Measurements from ENCODE around the gene MAD1L1.

Gene MAD1L1

DNA sequence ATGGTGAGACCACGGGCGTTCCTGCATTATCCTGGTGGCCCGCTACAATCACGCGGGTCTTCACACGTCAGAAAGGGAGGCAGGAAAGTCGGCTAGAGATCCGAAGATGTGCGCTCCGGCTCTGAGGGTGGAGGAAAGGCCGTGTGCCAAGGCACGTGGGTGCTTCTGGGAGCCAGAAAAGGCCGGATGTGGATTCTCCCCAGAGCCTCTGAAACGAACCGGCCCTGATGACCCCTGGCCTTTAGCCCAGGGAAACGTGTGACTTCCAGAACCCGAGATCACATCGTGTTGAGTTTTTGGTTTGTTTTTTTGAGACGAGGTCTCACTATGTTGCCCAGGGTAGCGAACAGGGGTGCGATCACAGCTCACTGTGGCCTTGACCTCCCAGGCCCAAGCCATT lies 318.4 kb downstream of the MAD1L1 start:
- DNase-seq (ENCODE audit: low spot score), result no peak

DNA sequence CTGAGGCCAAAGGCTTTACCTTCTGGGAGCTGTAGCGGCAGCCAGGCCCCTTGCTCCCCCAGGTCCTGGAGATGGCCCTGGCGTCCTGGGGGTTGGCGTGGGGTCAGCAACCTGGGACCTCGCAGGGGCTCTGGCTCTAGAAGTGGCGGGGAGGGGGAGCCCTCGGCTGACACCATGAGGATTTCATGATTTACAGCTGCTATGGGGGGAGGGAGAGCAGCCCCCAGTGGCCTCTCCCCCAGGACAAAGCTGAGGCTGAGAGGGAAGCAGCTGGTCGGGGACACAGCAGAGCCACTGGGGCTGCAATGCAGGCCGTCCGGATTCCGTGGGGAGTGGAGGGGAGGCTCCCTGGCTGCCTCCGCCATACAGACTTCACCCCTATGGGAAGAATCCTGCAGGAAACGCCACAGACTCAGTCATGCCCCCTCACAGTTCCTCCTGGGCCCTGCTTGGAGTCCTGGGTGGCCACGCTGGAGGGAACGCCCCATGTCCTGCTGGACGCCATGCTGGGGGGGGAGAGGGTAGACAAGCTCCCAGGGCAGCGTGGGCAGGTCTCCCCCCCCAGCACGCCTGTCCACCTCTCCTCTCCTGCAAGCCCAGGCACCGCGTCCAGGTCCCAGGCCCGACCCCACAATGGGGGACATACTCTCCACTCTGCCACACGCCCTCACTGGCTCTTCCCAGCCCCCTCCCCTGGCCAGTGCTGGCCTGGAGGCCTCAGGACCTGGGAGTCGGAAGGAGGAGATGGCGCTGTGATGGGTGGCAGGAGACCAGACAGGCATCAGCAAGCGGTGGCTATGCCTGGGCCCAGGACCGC lies 319.1 kb downstream of the MAD1L1 start:
- no peak for DNase-seq (ENCODE audit: low spot score)

DNA sequence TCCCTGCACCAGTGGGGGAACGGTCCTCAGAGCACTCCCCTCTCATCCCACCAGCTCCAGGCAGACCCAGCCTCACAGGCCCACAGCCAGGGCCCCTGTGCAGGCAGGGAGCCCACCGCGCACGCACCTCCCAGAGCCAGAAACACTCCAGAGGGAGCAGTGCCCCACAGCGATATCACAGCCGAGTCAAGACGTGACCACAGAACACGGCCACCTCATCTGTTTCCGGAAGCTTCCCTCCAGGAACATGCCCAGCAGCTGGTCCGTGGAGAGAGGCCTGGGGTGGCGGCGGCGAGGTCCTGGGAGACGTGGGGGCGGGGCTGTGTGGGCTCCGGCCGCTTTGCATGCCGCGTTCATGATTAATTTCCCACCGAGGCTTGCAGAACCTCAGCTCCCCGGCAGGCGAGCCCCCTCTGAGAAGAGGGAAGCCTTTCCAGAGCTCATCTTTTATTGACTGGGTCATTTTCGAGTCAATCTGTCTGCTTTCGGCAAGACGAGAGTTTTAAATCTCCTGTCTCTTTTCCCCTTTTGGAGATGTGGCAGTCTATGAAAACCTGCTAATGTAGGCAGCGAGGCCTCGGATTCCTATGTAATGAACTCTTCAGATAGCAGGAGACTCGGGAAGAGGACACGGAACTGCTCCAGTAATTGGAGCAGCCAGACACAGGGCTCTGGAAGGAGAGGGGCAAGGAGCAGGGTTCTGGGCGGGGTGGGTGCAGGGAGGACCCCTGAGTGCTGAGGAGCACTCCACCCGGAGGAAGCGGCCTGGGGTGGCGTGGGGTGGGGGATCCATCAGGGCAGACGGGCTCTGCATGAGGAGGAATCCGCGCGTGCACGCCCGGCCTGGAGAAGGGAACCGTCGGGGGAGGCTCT lies 319.9 kb downstream of the MAD1L1 start:
- DNase-seq (ENCODE audit: low spot score), result no peak

DNA sequence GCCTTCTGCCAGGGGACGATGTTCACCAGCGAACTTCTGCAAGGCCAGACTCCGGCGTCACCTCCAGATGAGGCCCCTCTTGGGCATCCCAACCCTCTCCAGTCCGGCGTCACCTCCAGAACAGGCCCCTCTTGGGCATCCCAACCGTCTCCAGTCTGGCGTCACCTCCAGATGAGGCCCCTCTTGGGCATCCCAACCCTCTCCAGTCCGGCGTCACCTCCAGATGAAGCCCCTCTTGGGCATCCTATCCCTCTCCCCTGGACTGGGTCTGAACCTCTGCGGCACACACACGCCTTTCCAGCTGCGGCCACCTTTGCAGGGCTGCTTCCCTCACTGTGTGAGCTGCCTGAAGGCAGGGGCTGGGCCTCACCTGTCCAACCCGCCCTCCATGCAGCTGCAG lies 321.2 kb downstream of the MAD1L1 start:
- DNase-seq (ENCODE audit: low spot score), result no peak

DNA sequence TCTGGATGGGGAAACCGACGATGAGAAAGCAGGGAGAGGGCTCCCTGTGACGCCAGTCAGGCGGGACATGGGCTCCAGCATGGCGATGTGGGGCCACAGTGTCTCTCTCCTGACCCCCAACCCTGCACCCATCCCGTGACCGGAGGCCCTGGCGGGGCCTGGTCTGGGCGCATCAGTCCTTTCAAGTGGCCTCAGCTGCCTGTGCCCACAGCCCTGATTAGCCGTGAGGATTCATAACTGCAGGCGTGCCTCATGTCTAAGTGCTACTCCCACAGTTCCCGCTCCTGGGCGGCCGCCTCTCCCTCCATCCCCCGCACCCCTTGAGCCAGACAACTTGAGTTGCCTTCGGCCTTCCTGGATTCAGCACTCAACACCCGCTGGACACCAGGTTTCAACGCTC lies 321.9 kb downstream of the MAD1L1 start:
- no peak for DNase-seq (ENCODE audit: low spot score)

DNA sequence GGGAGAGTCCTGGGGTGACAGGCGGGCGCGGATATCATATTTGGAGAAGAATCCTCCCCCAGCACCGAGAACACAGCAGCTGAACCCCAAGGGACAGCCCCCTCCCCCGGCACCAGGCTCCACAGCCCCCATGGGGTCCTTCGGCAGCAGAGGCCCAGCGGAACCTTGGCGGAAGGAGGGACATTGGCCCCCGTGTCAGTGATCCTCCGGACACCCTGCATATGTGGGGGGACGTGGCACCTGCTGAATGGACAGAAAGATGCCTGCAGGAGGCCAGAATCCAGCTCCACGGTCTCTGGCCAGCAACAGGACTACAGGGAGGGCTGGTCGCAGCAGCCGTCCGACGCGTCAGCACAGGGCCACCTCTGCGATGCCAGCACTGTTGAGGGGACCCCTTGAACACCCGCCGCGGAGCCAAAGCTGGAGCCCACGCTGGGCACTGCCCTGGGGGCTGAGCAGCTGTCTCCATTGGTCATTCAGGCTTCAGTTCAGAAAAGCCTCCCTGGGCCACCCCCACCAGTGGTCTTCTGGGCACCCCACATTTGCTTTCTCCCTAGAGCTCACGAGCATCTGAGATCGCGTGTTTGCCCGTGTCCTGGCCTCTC lies 322.6 kb downstream of the MAD1L1 start:
- no peak for DNase-seq (ENCODE audit: low spot score)

DNA sequence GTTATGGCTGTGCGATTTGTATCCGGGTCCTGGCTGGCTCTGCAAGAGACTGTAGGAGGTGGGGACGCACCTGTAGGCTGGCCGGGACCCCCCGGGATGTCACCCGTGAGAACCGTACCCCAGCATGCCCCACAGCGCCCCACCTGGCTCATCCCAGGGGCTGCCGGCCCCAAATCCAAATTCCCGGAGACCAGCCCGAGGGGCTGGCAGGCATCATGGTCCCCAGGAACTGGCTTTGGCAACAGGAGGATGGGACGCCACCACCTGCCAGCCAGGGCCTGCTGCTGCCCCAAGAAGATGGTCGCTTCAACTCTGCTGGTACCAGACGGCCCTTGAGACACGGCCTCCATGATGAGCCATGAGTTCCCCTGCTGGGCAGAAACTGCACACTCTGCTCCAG lies 323.3 kb downstream of the MAD1L1 start:
- DNase-seq (ENCODE audit: low spot score), result no peak

DNA sequence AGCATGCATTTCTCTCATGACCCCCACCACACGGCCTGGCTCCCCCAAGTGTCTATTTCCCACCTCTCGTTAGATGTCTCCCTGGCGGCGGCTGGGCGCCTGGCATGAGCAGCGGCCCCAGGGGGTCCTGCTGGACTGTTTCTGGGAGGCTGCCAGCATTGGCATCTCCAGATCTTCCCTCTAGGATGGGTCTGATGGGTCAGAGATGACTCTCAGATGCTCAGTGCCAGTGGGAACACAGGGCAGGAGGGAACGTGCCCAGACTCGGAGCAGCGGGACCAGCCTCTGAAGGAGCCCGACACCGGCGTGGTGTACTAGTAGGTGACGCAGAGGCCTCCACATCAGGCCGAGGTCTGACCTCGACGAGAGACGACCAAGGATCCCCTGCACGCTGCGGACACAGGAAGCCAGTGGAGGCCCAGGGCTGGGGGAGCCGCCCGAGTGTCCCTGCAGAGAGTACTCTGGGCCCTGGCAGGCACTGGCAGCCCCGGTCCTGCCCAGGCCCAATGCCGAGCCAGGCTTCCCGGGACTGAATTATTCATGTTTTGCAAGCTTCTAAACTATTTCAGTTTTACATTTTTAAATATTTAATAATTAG lies 323.8 kb downstream of the MAD1L1 start:
- no peak for DNase-seq (ENCODE audit: low spot score)

DNA sequence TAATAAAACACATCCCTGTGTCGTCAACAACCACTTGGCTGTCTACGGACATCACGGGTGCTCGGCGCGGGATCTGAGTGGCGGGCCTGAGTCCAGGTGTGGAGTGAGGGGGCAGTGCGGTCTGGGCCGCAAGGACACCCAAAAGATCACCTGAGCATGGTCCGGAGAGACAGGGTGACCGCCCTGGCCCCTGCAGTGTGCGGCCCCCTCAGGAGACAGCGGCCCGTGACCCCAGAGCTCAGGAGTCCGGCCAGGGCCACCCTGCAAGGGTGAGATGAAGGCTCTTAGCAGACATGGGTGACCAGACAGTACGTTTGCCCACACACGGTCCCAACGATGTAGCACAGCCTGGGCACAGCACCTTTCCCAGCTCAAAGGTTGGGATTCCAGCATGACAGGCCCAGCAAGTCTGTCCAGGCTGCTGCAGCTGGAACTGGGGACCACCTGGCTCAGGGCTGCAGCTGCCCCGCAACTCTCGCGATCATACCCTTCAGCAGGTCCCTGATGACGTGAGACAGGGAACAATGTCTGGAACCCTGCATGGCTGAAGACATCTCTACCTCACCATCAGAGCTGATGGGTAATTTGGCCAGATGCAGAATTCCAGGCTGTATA lies 324.9 kb downstream of the MAD1L1 start:
- DNase-seq (ENCODE audit: low spot score), result no peak

DNA sequence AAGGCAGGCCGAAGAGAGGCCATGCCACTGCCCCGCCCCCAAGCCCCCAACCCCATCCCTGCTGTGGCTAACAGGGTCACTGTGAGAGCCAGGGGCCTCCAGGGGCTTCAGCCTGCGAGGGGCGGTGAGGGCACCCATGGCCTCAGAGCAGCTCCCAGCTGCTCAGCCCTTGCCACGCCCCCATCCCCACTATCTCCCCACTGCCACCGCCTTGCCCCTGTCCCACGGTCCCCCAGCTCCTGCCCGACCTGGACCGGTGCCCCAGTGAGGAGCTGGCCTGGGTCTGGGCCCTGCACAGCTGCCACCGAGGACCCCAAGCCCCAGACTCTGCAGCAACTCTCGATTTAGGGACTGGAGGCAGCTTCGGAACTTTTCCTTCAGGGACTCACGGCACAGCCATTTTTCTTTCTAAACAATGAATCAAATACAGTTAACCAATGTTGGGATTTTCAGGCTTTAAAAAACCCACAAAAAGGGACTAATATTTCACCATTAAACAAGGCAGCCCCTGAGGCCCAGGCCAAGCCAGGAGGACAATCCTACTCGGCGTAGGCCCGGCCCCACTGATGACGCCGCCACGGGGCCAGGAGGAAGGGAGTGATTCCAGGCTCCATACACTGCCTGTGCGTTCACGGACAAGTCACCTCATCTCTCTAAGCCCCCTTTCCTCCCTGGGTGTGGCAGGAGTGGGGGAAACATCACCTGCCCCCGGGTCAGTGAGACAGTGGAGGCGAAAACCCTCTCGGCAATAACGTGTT lies 325.6 kb downstream of the MAD1L1 start:
- no peak for DNase-seq (ENCODE audit: low spot score)

DNA sequence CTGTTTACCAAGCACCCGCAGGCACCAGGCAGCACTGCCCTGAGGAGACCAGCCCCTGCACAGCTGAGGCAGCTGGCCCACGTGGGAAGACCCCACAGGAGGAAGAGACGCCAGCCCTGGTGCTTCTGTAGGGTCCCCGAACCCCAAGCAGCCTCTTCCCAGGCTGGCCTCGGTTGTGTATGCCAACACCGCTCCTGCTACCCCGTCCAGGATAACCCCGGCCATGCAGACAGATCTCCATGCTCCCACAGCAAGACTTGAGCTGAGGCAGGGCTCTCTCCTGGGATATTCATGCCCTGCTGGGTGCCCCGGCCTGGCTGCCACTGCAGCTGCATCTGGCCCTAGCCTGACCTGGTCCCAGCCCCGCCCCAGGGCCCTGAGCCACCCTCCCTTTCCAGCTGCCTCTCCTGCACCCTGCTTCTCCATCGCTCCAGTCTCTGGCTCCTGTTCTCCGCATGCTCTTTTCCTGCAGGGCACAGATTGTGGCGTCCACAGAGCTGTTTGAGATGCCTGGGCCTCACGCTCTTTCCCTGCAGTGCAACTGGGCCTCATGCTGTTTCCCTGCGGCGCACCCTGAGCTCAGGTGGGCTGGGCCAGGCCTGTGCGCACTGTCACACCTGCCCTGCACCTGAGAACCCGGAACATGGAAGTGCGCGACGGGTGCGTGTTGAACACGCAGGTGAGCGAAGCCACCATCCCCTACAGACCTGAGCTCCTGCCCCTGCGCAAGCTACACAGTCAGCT lies 326.5 kb downstream of the MAD1L1 start:
- DNase-seq (ENCODE audit: low spot score), result no peak

DNA sequence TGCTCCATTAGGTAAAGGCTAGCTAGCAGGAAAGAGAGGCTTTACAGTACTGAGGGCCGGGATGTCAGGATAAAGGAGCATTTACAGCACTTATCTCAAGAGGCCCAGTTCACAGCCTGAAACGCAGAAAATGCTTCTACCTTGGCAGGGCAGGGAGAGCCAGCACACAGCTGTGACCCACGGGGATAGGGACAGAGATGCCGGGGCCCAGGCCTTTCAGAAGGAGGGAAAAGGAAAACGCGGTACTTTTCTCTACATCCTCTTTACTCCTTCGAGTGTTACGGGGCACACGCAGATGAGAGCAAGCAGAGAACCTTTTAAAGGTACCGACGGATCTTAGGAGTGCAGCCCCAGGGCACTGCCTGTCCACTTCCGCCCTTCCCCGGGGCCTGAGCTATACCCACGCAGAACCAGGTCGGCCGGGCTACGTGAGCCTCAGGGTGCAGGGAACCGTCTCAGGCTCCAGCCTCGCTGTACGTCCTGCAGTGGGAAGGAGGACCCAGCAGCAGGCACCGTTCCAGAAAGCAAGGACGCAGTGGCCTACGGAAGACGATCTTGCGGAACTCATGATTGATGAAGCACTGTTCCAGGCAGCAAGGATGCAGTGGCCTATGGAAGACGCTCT lies 330.4 kb downstream of the MAD1L1 start:
- no peak for DNase-seq (ENCODE audit: low spot score)

DNA sequence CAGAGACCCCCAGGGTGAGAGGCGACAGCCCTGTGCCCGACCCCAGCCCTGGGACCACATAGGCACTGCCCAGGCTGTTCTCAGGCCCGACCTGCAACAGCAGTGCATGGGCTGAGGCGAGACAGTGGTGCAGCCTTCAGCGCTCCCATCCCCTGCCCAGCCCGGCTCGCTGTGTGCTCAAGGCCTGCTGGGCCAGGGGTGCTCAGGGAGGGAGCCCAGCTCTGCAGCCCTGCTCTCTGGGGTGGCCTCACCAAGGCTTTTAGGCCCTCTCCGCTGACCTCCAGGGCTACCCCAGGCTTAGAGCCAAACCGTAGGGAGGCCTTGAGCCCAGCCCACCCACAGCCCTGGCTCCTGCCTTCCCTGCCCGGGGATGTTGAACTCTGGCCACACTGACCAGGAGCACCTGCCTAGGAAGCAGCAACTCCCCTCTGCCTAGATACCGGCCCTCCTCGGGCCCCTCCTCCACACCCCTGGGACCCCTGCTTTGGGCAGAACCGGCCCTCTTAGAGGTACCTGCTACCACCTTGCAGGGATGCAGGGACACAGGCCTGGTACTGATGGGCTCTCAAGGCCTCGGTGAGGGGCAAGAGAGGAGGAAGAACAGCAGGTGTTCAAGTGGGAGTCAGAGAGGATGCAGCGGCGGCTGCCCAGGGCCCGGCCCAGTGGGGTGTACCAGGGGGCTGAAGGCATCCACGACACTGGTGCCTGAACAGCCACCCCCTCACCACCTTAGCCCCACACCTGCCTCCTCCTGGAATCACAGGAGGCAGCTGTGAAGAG lies 331.1 kb downstream of the MAD1L1 start:
- DNase-seq (ENCODE audit: low spot score), result no peak

DNA sequence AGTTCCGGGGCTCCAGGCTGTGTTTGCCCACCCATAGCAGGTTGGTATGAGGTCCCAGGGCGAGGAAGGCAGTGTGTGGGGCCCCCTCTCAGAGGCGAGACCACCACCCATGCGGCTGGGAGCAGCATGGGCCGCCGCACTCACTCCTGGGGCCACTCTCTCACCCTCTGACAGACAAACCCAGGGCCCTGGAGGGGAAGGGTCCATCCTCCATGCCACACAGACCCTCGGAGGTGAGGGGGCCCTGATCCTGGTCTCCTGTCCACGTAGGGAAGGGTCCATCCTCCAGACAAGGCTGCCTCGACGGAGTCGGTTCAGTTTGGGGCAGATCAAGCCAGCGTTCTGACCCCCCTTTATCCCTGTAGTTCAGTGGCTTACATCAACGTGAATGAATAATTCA lies 331.9 kb downstream of the MAD1L1 start:
- no peak for DNase-seq (ENCODE audit: low spot score)

DNA sequence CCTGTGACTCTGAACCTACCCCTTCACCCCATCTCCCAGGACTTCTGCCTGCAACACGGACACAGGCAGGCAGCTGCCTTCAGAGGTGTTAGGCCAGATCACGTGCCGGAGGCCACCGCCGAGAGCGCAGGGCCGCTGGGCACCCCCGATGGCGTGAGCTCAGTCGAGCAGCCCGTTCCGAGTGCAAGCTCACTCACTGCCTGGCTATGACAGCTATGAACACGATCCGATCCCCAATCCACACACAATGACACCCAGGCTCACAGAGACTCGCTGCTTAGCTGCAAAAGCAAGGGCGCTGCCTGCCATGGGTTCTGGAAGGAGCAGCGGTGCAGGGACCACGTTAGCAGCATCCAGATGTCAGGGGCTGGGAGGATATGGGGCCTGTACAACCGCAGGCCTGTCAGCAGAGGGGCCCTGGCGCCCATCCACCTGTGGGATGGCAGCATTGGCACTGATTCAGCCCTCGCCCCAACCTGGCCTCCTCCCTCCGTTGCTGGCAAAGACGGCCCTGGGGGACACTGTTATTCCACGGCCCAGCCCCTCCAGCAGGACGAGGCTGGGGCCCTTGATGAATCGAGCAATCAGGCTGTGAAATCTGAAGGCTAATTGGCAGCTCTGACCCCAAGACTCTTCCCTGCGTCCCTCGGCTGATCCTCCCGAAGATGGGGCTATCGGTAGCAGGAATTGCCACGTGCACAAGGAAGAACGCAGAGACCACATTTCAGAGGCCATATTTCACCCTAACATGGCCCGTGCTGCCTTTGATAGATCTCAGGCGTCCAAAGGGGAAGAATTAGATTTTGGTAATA lies 332.6 kb downstream of the MAD1L1 start:
- DNase-seq (ENCODE audit: low spot score), result no peak

DNA sequence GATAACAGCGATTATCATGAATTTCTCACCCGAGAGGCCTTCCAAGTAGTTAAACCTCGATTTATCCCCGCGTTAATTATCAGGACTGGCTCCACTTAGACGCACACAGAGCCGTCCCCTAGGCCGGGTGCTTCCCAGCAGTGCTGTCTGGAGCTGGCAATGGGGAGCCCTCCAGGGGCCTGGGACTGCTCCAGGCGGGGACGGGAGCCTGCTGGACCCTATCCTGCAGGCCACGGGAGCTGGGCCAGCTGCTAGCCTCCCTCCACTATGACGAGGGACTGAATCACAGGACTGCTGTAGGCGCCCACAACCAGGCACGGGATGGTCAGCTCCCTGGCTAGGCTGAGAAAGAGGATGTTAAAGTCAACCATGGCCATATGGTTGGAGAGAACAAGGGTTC lies 333.5 kb downstream of the MAD1L1 start:
- DNase-seq (ENCODE audit: low spot score), result no peak

DNA sequence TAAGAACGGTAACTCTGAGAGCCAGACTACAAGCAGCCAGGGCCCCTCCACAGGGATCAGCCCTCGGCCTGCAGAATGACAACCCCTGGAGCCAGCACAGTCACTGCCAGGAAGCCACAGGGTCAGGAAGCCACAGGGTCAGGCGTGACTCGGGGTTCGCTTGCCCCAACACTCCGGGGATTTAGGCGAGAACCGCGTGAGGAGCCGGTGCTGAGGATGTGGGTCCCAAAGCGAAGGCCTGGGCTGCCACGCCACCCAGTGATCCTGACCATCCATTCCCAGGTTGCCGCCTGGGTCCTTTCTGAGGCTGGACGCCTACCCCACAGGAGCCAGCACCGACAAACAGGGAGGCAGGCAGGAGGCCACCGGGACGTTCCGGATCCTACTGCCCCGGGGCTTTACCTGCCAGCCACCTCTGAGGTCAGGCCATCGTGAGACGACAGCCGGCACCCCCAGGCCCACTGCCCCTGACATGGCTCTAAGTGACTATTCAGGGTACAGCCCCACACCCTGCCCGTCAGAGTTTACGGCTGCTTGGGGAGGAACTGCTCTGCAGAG lies 334.0 kb downstream of the MAD1L1 start:
- DNase-seq (ENCODE audit: low spot score), result no peak
